Uterus (tissue), 4 donors: Measurements from ENCODE around the gene OAS3. TPM values are rescaled to one million over a fixed set of nuclear protein-coding genes. Genes with fewer than 3 reads are reported as not detected.

Experiments
- DNase-seq, 2 donors: peaks; one replicate each; pipeline ENCODE4 v3.0.0-alpha.2; 2019 to 2020
- H3K27ac ChIP-seq, 2 donors: fragments of 200-600 bp; sonication (generic); 1 replicate in 1 of 2; 2 replicates in 1 of 2; pipeline ENCODE4 v1.5.1; 2016 to 2018
- H3K27me3 ChIP-seq, 2 donors: fragments of 200-600 bp; sonication (generic); one replicate each; pipeline ENCODE4 v1.5.1; 2018 to 2019; ENCODE audit warnings: control low read depth in 1 of 2
- H3K36me3 ChIP-seq, 2 donors: fragments of 200-600 bp; sonication (generic); one replicate each; pipeline ENCODE4 v1.5.1; 2019; ENCODE audit warnings: control low read depth in 1 of 2
- H3K4me1 ChIP-seq, 2 donors: fragments of 200-600 bp; sonication (generic); one replicate each; pipeline ENCODE4 v1.5.1; 2018 to 2019; ENCODE audit warnings: control low read depth in 1 of 2
- H3K4me3 ChIP-seq, 2 donors: fragments of 200-600 bp; sonication (generic); 1 replicate in 1 of 2; 2 replicates in 1 of 2; pipeline ENCODE4 v1.5.1; 2018 to 2019; ENCODE audit warnings: mild to moderate bottlenecking in 1 of 2
- H3K9me3 ChIP-seq, 2 donors: fragments of 200-600 bp; sonication (generic); one replicate each; pipeline ENCODE4 v1.5.1; 2019; ENCODE audit warnings: control low read depth in 1 of 2
- POLR2A ChIP-seq, 2 donors: fragments of 450-650 bp; IDR thresholded peaks; one replicate each; pipeline ENCODE4 v1.6.1; 2016; ENCODE audit warnings: antibody characterized with exemption in 2 of 2, mild to moderate bottlenecking in 1 of 2, moderate library complexity in 1 of 2
- intact Hi-C: fragments of 100-400 bp; cut with DNase I; formaldehyde crosslinking; loops from one replicate; pipeline ENCODE4 v1.15.1; 2023; ENCODE audit warnings: low total_unique reads
- total RNA-seq, 4 donors: library from RNA; depleted of rRNA in 3 of 4; stranded (reverse); fragments of >200 nt in 3 of 4; gene quantifications; one replicate each; pipeline versions ENCODE4 v1.1.0 to v1.2.4, GENCODE V29; 2014 to 2023
- TF ChIP-seq, protein P1 (sequence below), 4 experiments: fragments of 200-600 bp in 2 of 4; fragments of 450-650 bp in 2 of 4; sonication (generic) in 2 of 4; IDR thresholded peaks; one replicate each; pipeline ENCODE4 v1.5.1; 2016 to 2019; ENCODE audit warnings: antibody characterized with exemption in 4 of 4, mild to moderate bottlenecking in 2 of 4, moderate library complexity in 1 of 4
- donor health status: DM: yes; HTN: yes; CAD: no.

The OAS3 gene
- total RNA-seq, 4 donors from 2014 or later = 2.1 to 22.8 (median 8.9) TPM

DNA sequence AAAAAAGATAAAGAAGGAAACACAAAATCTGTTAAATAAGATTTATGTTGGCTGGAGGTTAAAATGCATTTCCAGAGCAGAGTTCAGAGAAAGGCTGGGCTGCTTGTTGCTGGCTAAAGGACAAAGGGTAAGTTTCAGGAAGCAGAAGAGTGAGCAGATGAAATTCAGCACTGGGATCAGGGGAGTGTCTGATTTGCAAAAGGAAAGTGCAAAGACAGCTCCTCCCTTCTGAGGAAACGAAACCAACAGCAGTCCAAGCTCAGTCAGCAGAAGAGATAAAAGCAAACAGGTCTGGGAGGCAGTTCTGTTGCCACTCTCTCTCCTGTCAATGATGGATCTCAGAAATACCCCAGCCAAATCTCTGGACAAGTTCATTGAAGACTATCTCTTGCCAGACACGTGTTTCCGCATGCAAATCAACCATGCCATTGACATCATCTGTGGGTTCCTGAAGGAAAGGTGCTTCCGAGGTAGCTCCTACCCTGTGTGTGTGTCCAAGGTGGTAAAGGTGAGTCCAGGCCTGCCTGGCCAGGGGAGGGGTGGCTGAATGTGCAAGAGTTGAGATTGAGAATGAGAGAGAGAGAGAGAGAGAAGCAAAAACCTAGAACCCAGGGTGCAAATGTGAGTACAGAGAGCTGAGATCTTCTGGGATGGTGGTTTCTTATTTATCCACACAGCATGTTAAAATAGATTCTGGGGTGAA lies 31.4 kb upstream of the OAS3 start, which contains the start of gene OAS1:
TSS of gene OAS1 (plus strand) at position 251 of the 703 bp plus-strand sequence. CDS start at position 329, 78 bp downstream.
- Histone ChIP-seq H3K9me3 (peaks cover 0 to 1% of the 10 kb centered on the region in 2 donors), H3K36me3 (no peaks in the 10 kb centered on the region), H3K4me1 (peaks cover 3 to 4% of the 10 kb centered on the region in 2 donors), H3K27me3 (no peaks in the 10 kb centered on the region), H3K27ac (peak within 1 kb of the TSS; percentile 56 to 76), H3K4me3 (peak within 1 kb of the TSS; percentile 33 to 39)
- intact Hi-C loops = no loop called here
- DNase-seq = peak; percentile 19 to 28
- TF ChIP-seq, protein P1, sequence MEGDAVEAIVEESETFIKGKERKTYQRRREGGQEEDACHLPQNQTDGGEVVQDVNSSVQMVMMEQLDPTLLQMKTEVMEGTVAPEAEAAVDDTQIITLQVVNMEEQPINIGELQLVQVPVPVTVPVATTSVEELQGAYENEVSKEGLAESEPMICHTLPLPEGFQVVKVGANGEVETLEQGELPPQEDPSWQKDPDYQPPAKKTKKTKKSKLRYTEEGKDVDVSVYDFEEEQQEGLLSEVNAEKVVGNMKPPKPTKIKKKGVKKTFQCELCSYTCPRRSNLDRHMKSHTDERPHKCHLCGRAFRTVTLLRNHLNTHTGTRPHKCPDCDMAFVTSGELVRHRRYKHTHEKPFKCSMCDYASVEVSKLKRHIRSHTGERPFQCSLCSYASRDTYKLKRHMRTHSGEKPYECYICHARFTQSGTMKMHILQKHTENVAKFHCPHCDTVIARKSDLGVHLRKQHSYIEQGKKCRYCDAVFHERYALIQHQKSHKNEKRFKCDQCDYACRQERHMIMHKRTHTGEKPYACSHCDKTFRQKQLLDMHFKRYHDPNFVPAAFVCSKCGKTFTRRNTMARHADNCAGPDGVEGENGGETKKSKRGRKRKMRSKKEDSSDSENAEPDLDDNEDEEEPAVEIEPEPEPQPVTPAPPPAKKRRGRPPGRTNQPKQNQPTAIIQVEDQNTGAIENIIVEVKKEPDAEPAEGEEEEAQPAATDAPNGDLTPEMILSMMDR (IDR thresholded peaks at IDR 0.05) = no peak
- no peak for TF ChIP-seq POLR2A (IDR thresholded peaks at IDR 0.05)

DNA sequence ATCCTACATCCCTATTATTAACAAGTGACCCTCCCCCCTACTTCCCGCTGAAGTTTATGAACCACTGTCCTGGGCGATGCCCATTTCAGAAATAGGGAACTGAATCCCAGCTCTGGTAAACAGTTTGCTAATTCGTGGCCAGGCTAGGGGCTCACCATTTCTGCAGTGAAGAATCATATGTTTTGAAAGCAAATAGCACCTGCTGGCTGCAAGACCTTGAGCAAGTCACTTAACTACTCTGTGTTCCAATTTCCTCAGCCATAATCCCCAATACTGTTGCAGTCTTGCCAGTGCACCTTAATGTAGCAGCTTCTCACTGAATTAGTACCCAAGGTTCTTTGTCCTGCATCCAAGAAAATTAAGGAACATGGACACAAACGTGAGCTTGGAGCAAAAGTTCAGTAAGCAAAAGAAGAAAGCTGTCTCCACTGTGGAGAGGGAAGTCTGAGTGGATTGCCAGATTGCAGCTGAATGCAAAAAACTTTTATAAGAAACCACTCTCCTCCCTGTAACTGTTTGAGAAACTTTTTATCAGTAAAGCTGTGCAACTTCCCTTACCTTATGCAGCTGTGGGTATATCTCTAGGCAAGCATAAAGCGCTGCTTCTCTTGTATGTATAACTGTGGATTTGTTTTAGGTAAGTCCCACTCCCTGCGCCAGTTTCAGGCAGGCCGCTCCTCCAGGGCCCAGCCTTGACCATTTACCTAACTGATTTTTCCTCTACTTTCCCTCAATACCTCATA lies 30.7 kb upstream of the OAS3 start:
- peaks cover 3 to 4% of the 10 kb centered on the region in 2 donors for H3K4me1 ChIP-seq
- intact Hi-C loops = no loop called here

DNA sequence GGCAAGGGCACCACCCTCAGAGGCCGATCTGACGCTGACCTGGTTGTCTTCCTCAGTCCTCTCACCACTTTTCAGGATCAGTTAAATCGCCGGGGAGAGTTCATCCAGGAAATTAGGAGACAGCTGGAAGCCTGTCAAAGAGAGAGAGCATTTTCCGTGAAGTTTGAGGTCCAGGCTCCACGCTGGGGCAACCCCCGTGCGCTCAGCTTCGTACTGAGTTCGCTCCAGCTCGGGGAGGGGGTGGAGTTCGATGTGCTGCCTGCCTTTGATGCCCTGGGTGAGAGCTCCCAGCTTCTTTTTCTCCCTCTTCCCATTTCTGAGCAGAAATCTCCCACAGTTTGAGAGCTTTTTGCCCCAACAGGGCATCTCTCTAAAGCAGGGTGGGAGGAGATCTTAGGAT lies 29.7 kb upstream of the OAS3 start:
- Histone ChIP-seq H3K4me3 (no peak overlapping the region), H3K27ac (no peak overlapping the region), H3K27me3 (no peaks in the 10 kb centered on the region), H3K36me3 (no peaks in the 10 kb centered on the region), H3K9me3 (peaks cover 0 to 18% of the 10 kb centered on the region in 2 donors), H3K4me1 (peaks cover 3 to 4% of the 10 kb centered on the region in 2 donors)
- no peak for DNase-seq
- intact Hi-C loops = no loop called here
- TF ChIP-seq POLR2A (IDR thresholded peaks at IDR 0.05) = no peak
- TF ChIP-seq, protein P1 (IDR thresholded peaks at IDR 0.05) = no peak

More for the DNA sequence above, 30.7 kb upstream of the OAS3 start:
- H3K4me3 ChIP-seq = peak overlapping the region; percentile 33 to 39
- peaks cover 0 to 9% of the 10 kb centered on the region in 2 donors for H3K9me3 ChIP-seq
- H3K27ac ChIP-seq = peak overlapping the region; percentile 56 to 76
- TF ChIP-seq POLR2A (IDR thresholded peaks at IDR 0.05) = no peak
- TF ChIP-seq, protein P1 (IDR thresholded peaks at IDR 0.05) = no peak
- H3K27me3 ChIP-seq = no peaks in the 10 kb centered on the region
- H3K36me3 ChIP-seq = no peaks in the 10 kb centered on the region
- no peak for DNase-seq

DNA sequence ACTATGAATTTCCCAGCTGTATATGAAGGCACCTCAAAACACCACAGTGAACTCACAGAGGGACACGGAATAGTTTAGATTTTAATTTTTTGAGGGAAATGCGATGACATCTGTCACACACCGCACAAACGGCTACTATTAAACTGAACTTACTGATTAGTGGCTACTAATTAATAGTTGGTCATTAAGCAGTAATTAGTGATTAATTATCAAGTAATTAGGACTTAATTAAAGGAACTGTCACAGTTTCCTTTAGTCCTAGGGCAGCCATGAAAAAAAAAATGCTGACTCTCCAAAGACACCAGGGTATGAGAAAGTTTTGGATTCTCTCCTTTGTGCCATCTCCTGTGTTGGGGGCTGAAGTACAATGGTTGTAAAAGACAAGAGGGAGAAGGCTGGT lies 28.6 kb upstream of the OAS3 start:
- H3K36me3 ChIP-seq = no peaks in the 10 kb centered on the region
- no peaks in the 10 kb centered on the region for H3K27me3 ChIP-seq
- H3K4me1 ChIP-seq = peaks cover 3 to 4% of the 10 kb centered on the region in 2 donors
- TF ChIP-seq, protein P1 (IDR thresholded peaks at IDR 0.05) = no peak
- TF ChIP-seq POLR2A (IDR thresholded peaks at IDR 0.05) = no peak
- peaks cover 0 to 22% of the 10 kb centered on the region in 2 donors for H3K9me3 ChIP-seq
- H3K27ac ChIP-seq = no peak overlapping the region
- intact Hi-C loops = no loop called here
- DNase-seq = no peak
- H3K4me3 ChIP-seq = no peak overlapping the region
